ENCODE measurements around the gene C11orf98. TPM values are rescaled to one million over a fixed set of nuclear protein-coding genes. Genes with fewer than 3 reads are reported as not detected.

C11orf98 gene
- polyA plus RNA-seq, 1 donor (not counting 4 experiments of a cell fraction or from before 2014, with no cell fraction given): 81.5 TPM

DNA sequence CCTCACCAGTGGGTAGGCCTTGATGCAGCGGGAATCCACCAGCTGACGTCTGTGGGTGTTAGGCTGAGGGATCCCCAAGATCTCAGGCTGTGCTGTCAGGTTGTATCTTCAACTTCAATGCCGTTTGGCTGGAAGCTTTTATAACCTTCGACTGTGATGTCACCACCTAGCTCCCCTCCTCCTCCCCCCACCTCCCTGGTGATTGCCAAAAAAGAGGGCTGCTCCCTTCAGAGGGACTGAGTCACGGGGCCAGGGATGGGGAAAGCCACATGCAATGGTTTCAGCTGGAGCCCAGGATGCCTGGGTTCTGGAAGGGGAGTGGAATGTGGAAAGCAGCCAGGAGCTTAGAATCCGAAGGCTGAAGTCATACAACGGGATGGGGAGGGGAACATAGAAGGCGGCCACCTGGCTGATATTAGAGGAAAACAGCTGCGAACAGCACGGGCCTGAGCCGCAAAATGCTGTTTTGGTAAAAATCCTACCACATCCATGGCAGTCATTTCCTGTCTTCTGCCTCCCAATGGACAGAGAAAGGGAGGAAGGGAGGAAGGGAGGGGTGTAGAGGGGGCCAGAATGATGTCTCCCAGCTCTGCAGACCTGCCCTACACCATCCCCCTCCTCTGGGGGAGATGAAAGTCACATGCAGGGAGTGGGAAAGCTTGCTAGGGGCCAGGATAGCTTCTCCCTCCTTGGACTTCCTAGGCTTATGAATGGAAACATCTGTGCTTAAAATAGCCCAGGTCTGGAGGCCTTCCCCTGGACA lies 24.6 kb upstream of the C11orf98 start, which contains the start of gene LRRN4CL:
TSS of gene LRRN4CL (minus strand) at position 110 of the 763 bp plus-strand sequence. CDS start 1,022 bp downstream, outside the sequence.
- TF ChIP-seq, protein P1, sequence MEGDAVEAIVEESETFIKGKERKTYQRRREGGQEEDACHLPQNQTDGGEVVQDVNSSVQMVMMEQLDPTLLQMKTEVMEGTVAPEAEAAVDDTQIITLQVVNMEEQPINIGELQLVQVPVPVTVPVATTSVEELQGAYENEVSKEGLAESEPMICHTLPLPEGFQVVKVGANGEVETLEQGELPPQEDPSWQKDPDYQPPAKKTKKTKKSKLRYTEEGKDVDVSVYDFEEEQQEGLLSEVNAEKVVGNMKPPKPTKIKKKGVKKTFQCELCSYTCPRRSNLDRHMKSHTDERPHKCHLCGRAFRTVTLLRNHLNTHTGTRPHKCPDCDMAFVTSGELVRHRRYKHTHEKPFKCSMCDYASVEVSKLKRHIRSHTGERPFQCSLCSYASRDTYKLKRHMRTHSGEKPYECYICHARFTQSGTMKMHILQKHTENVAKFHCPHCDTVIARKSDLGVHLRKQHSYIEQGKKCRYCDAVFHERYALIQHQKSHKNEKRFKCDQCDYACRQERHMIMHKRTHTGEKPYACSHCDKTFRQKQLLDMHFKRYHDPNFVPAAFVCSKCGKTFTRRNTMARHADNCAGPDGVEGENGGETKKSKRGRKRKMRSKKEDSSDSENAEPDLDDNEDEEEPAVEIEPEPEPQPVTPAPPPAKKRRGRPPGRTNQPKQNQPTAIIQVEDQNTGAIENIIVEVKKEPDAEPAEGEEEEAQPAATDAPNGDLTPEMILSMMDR (optimal IDR thresholded peaks at IDR 0.05 in 1 of 3, IDR thresholded peaks at IDR 0.05 in 1 of 3, conservative IDR thresholded peaks at IDR 0.05 in 1 of 3; ENCODE audit: extremely low read depth in 1 of 3, insufficient read depth in 2 of 3, low read length in 3 of 3): no peak
- TF ChIP-seq EZH2 (IDR thresholded peaks at IDR 0.05; ENCODE audit: low read length): no peak
- dilution Hi-C loops (cut with MboI; ENCODE audit: extremely low pct_ligation_motif_present, low sequenced_read_pairs): no loop called here
- Histone ChIP-seq H3K4me2 (ENCODE audit: control insufficient read depth, extremely low read depth, insufficient read depth, low read depth, low read length) (peak within 1 kb of the TSS; percentile 75), H2AFZ (ENCODE audit: control insufficient read depth, low read length) (no peak within 1 kb of the TSS), H4K20me1 (ENCODE audit: control insufficient read depth, extremely low read depth, insufficient read depth, low read length) (no peaks in the 10 kb centered on the region), H3K27me3 (ENCODE audit: control insufficient read depth, extremely low read depth, insufficient read depth, low read length) (no peaks in the 10 kb centered on the region), H3K9me3 (ENCODE audit: control insufficient read depth, low read depth, low read length) (no peaks in the 10 kb centered on the region), H3K9ac (ENCODE audit: control insufficient read depth, extremely low read depth, insufficient read depth, low read length) (peak within 1 kb of the TSS; percentile 42), H3K27ac (ENCODE audit: control insufficient read depth, insufficient read depth, low read length) (peak within 1 kb of the TSS; percentile 44), H3K4me3 (ENCODE audit: control insufficient read depth in 2 of 3, extremely low read depth in 1 of 3, insufficient read depth in 2 of 3, low read depth in 1 of 3, low read length in 3 of 3) (no peak within 1 kb of the TSS), H3K9me1 (ENCODE audit: control insufficient read depth, extremely low read depth, insufficient read depth, low read length) (no peaks in the 10 kb centered on the region), H3K36me3 (ENCODE audit: control insufficient read depth in 2 of 2, extremely low read depth in 1 of 2, insufficient read depth in 2 of 2, low read length in 2 of 2) (peaks cover 4 to 18% of the 10 kb centered on the region in 2 experiments), H3K79me2 (ENCODE audit: control insufficient read depth, insufficient read depth, low read length) (no peaks in the 10 kb centered on the region), H3K4me1 (ENCODE audit: control insufficient read depth, extremely low read depth, insufficient read depth, low read length) (peaks cover 12% of the 10 kb centered on the region)
- FAIRE-seq (peak; percentile 64), DNase-seq (ENCODE audit: low read depth, low spot score) (no peak)

DNA sequence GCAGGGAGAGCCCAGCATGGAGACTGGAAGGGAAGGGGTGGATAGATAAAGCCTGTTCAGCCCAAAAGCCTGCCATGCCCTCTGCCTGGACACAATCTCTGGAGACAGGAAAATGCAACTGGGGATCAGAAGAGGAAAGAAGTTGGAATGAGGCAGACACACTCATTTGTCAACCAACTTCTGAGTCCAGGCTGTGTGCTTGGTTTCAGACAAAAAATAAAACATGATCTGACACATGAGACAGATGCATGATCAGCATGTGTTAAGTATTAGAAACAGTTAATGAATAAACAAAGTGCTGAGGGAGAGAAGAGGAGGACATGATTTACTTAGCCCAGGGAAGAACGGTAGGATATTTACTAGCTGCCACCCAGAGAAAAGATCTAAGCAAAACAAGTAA lies 23.5 kb upstream of the C11orf98 start:
- no peak overlapping the region for H3K9ac ChIP-seq (ENCODE audit: control insufficient read depth, extremely low read depth, insufficient read depth, low read length)
- no peaks in the 10 kb centered on the region for H3K9me1 ChIP-seq (ENCODE audit: control insufficient read depth, extremely low read depth, insufficient read depth, low read length)
- no peaks in the 10 kb centered on the region for H3K79me2 ChIP-seq (ENCODE audit: control insufficient read depth, insufficient read depth, low read length)
- no peak overlapping the region for H3K4me2 ChIP-seq (ENCODE audit: control insufficient read depth, extremely low read depth, insufficient read depth, low read depth, low read length)
- dilution Hi-C loops (cut with MboI; ENCODE audit: extremely low pct_ligation_motif_present, low sequenced_read_pairs): no loop called here
- H3K4me3 ChIP-seq (ENCODE audit: control insufficient read depth in 2 of 3, extremely low read depth in 1 of 3, insufficient read depth in 2 of 3, low read depth in 1 of 3, low read length in 3 of 3): no peak overlapping the region
- no peak overlapping the region for H3K27ac ChIP-seq (ENCODE audit: control insufficient read depth, insufficient read depth, low read length)
- FAIRE-seq: no peak
- peaks cover 12% of the 10 kb centered on the region for H3K4me1 ChIP-seq (ENCODE audit: control insufficient read depth, extremely low read depth, insufficient read depth, low read length)
- no peak for DNase-seq (ENCODE audit: low read depth, low spot score)
- no peak overlapping the region for H2AFZ ChIP-seq (ENCODE audit: control insufficient read depth, low read length)
- H3K36me3 ChIP-seq (ENCODE audit: control insufficient read depth in 2 of 2, extremely low read depth in 1 of 2, insufficient read depth in 2 of 2, low read length in 2 of 2): peaks cover 4 to 16% of the 10 kb centered on the region in 2 experiments
- no peak for TF ChIP-seq EZH2 (IDR thresholded peaks at IDR 0.05; ENCODE audit: low read length)
- TF ChIP-seq, protein P1 (optimal IDR thresholded peaks at IDR 0.05 in 1 of 3, IDR thresholded peaks at IDR 0.05 in 1 of 3, conservative IDR thresholded peaks at IDR 0.05 in 1 of 3; ENCODE audit: extremely low read depth in 1 of 3, insufficient read depth in 2 of 3, low read length in 3 of 3): no peak
- no peaks in the 10 kb centered on the region for H3K27me3 ChIP-seq (ENCODE audit: control insufficient read depth, extremely low read depth, insufficient read depth, low read length)
- no peaks in the 10 kb centered on the region for H3K9me3 ChIP-seq (ENCODE audit: control insufficient read depth, low read depth, low read length)
- no peaks in the 10 kb centered on the region for H4K20me1 ChIP-seq (ENCODE audit: control insufficient read depth, extremely low read depth, insufficient read depth, low read length)

All from keratinocyte (primary cell).